ENCODE measurements around the gene MARVELD3.
"Not testable (repeated sequence)": the region's sequence is repeated elsewhere in the genome, so short reads cannot be mapped to it uniquely, and the experiment has no call there.

Gene MARVELD3

GRCh38 chr16:71626018-71626857 is at the start of gene MARVELD3:
MARVELD3 (plus strand) TSS chr16:71626184; CDS start chr16:71626230, 46 bp downstream.
- intact Hi-C loops (cut with micrococcal nuclease): no loop called here
- no peaks in the 10 kb centered on the region for H3K9me3 Mint-ChIP-seq
- no peaks in the 10 kb centered on the region for H3K36me3 Mint-ChIP-seq (ENCODE audit: low read depth)
- H3K27ac Mint-ChIP-seq: no peak within 1 kb of the TSS
- H3K4me1 Mint-ChIP-seq (ENCODE audit: low read depth): peaks cover 16% of the 10 kb centered on the region
- peak within 1 kb of the TSS; percentile 35 for H3K4me3 Mint-ChIP-seq
- H3K27me3 Mint-ChIP-seq: peaks cover 46% of the 10 kb centered on the region

- Mint-ChIP-seq H3K4me1 (ENCODE audit: low read depth) (no peaks in the 10 kb centered on the region), H3K27ac (no peak within 1 kb of the TSS), H3K9me3 (no peaks in the 10 kb centered on the region), H3K27me3 (peaks cover 23% of the 10 kb centered on the region), H3K36me3 (ENCODE audit: low read depth) (no peaks in the 10 kb centered on the region), H3K4me3 (no peak within 1 kb of the TSS)
- intact Hi-C loops (cut with micrococcal nuclease): no loop called here
These were observed 49.0 kb upstream of the MARVELD3 start, which contains the start of gene TAT for GRCh38 chr16:71576971-71577370. TAT (minus strand) TSS chr16:71577092; CDS start chr16:71576415, 677 bp downstream.

- not testable (repeated sequence) for H3K27ac Mint-ChIP-seq
These were observed 43.5 kb upstream of the MARVELD3 start for GRCh38 chr16:71582553-71582848.

GRCh38 chr16:71584543-71585317 is 41.3 kb upstream of the MARVELD3 start:
- Mint-ChIP-seq H3K36me3 (ENCODE audit: low read depth) (no peaks in the 10 kb centered on the region), H3K27me3 (peaks cover 12% of the 10 kb centered on the region), H3K27ac (no peak overlapping the region), H3K9me3 (no peaks in the 10 kb centered on the region), H3K4me3 (no peak overlapping the region), H3K4me1 (ENCODE audit: low read depth) (no peaks in the 10 kb centered on the region)
- intact Hi-C loops (cut with micrococcal nuclease): no loop called here

More at GRCh38 chr16:71582553-71582848, 43.5 kb upstream of the MARVELD3 start:
- intact Hi-C loops (cut with micrococcal nuclease); H3K36me3 Mint-ChIP-seq (ENCODE audit: low read depth); H3K9me3 Mint-ChIP-seq; H3K4me1 Mint-ChIP-seq (ENCODE audit: low read depth); H3K4me3 Mint-ChIP-seq: not testable (repeated sequence)
- H3K27me3 Mint-ChIP-seq: peaks cover 12% of the 10 kb centered on the region

GRCh38 chr16:71585318-71585703 is 40.7 kb upstream of the MARVELD3 start:
- Mint-ChIP-seq H3K27ac (no peak overlapping the region), H3K4me1 (ENCODE audit: low read depth) (no peaks in the 10 kb centered on the region), H3K27me3 (peaks cover 12% of the 10 kb centered on the region), H3K4me3 (no peak overlapping the region), H3K36me3 (ENCODE audit: low read depth) (no peaks in the 10 kb centered on the region), H3K9me3 (no peaks in the 10 kb centered on the region)
- intact Hi-C loops (cut with micrococcal nuclease): no loop called here

GRCh38 chr16:71589334-71589733 is 36.6 kb upstream of the MARVELD3 start:
- peaks cover 14% of the 10 kb centered on the region for H3K27me3 Mint-ChIP-seq
- H3K9me3 Mint-ChIP-seq; intact Hi-C loops (cut with micrococcal nuclease): not testable (repeated sequence)

GRCh38 chr16:71590071-71590470 is 35.9 kb upstream of the MARVELD3 start:
- H3K27ac Mint-ChIP-seq; intact Hi-C loops (cut with micrococcal nuclease); H3K9me3 Mint-ChIP-seq; H3K36me3 Mint-ChIP-seq (ENCODE audit: low read depth); H3K4me3 Mint-ChIP-seq; H3K4me1 Mint-ChIP-seq (ENCODE audit: low read depth): not testable (repeated sequence)
- H3K27me3 Mint-ChIP-seq: peaks cover 11% of the 10 kb centered on the region

More at GRCh38 chr16:71589334-71589733, 36.6 kb upstream of the MARVELD3 start:
- not testable (repeated sequence) for H3K27ac Mint-ChIP-seq; H3K4me1 Mint-ChIP-seq (ENCODE audit: low read depth); H3K4me3 Mint-ChIP-seq; H3K36me3 Mint-ChIP-seq (ENCODE audit: low read depth)

GRCh38 chr16:71590584-71590983 is 35.4 kb upstream of the MARVELD3 start:
- intact Hi-C loops (cut with micrococcal nuclease): no loop called here
- no peaks in the 10 kb centered on the region for H3K36me3 Mint-ChIP-seq (ENCODE audit: low read depth)
- no peaks in the 10 kb centered on the region for H3K9me3 Mint-ChIP-seq
- no peak overlapping the region for H3K4me3 Mint-ChIP-seq
- H3K27ac Mint-ChIP-seq: no peak overlapping the region
- H3K4me1 Mint-ChIP-seq (ENCODE audit: low read depth): peaks cover 5% of the 10 kb centered on the region
- H3K27me3 Mint-ChIP-seq: peaks cover 9% of the 10 kb centered on the region

- intact Hi-C loops (cut with micrococcal nuclease): no loop called here
- H3K9me3 Mint-ChIP-seq: no peaks in the 10 kb centered on the region
- no peaks in the 10 kb centered on the region for H3K36me3 Mint-ChIP-seq (ENCODE audit: low read depth)
- H3K27me3 Mint-ChIP-seq: peaks cover 11% of the 10 kb centered on the region
- H3K4me1 Mint-ChIP-seq (ENCODE audit: low read depth): peaks cover 5% of the 10 kb centered on the region
- no peak overlapping the region for H3K27ac Mint-ChIP-seq
- no peak overlapping the region for H3K4me3 Mint-ChIP-seq
These were observed 34.1 kb upstream of the MARVELD3 start for GRCh38 chr16:71591917-71592316.

GRCh38 chr16:71593048-71593999 is 32.7 kb upstream of the MARVELD3 start:
- Mint-ChIP-seq H3K4me3 (no peak overlapping the region), H3K27me3 (peaks cover 11% of the 10 kb centered on the region), H3K4me1 (ENCODE audit: low read depth) (peaks cover 5% of the 10 kb centered on the region), H3K36me3 (ENCODE audit: low read depth) (no peaks in the 10 kb centered on the region), H3K9me3 (no peaks in the 10 kb centered on the region), H3K27ac (no peak overlapping the region)
- intact Hi-C loops (cut with micrococcal nuclease): no loop called here

- H3K27ac Mint-ChIP-seq: no peak overlapping the region
- intact Hi-C loops (cut with micrococcal nuclease): no loop called here
- H3K4me1 Mint-ChIP-seq (ENCODE audit: low read depth): peaks cover 5% of the 10 kb centered on the region
- no peaks in the 10 kb centered on the region for H3K36me3 Mint-ChIP-seq (ENCODE audit: low read depth)
- H3K27me3 Mint-ChIP-seq: peaks cover 11% of the 10 kb centered on the region
- no peaks in the 10 kb centered on the region for H3K9me3 Mint-ChIP-seq
- no peak overlapping the region for H3K4me3 Mint-ChIP-seq
These were observed 31.9 kb upstream of the MARVELD3 start for GRCh38 chr16:71594000-71594646.

GRCh38 chr16:71595340-71595826 is 30.6 kb upstream of the MARVELD3 start:
- peaks cover 11% of the 10 kb centered on the region for H3K27me3 Mint-ChIP-seq
- H3K27ac Mint-ChIP-seq; H3K4me1 Mint-ChIP-seq (ENCODE audit: low read depth); intact Hi-C loops (cut with micrococcal nuclease); H3K4me3 Mint-ChIP-seq; H3K9me3 Mint-ChIP-seq; H3K36me3 Mint-ChIP-seq (ENCODE audit: low read depth): not testable (repeated sequence)

- H3K9me3 Mint-ChIP-seq; intact Hi-C loops (cut with micrococcal nuclease); H3K4me1 Mint-ChIP-seq (ENCODE audit: low read depth); H3K36me3 Mint-ChIP-seq (ENCODE audit: low read depth); H3K4me3 Mint-ChIP-seq; H3K27ac Mint-ChIP-seq; H3K27me3 Mint-ChIP-seq: not testable (repeated sequence)
These were observed 27.6 kb upstream of the MARVELD3 start for GRCh38 chr16:71598426-71598825.
